Measurements from ENCODE around the gene ETS1. TPM values are rescaled to one million over a fixed set of nuclear protein-coding genes. Genes with fewer than 3 reads are reported as not detected.

The ETS1 gene
- polyA plus RNA-seq, 2 of the 4 experiments (the other 2 are of a cell fraction), result 14.5 to 18.8 TPM

- H3K4me1 ChIP-seq, result no peaks in the 10 kb centered on the region
- no peaks in the 10 kb centered on the region for H3K9me3 ChIP-seq
- CTCF ChIA-PET, result no interaction called here
- no peak for TF ChIP-seq MAFK (IDR thresholded peaks at IDR 0.05; ENCODE audit: partially characterized antibody)
- no peak for TF ChIP-seq ATOH8 (CRISPR knock-in tag; IDR thresholded peaks at IDR 0.05; ENCODE audit: low read depth)
- TF ChIP-seq NFE2L2 (conservative IDR thresholded peaks at IDR 0.05; ENCODE audit: low read length), result no peak
- no peak for TF ChIP-seq NPAS2 (CRISPR knock-in tag; IDR thresholded peaks at IDR 0.05; ENCODE audit: borderline replicate concordance)
- no peak for TF ChIP-seq HDAC2 (IDR thresholded peaks at IDR 0.05)
- TF ChIP-seq KDM1A (IDR thresholded peaks at IDR 0.05; ENCODE audit: low read depth), result no peak
- no peak for TF ChIP-seq HOXA7 (CRISPR knock-in tag; IDR thresholded peaks at IDR 0.05)
- TF ChIP-seq CHD4 (IDR thresholded peaks at IDR 0.05; ENCODE audit: borderline replicate concordance), result no peak
- H3K4me3 ChIP-seq, result no peak overlapping the region
- H3K27ac ChIP-seq, result no peak overlapping the region
- no peak for DNase-seq (ENCODE audit: low read depth in 1 of 2, low spot score in 1 of 2)
- no peak overlapping the region for H3K4me2 ChIP-seq
- POLR2A ChIA-PET, result no interaction called here
- no peak for FAIRE-seq
- no peak for ATAC-seq
- WGBS (ENCODE audit: missing lambda C conversion rate), result 66% methylated on average over 9 of the region's 9 CpGs
These were observed 12.0 kb downstream of the ETS1 start for GRCh38 chr11:128575174-128575960.

GRCh38 chr11:128574576-128575011, 12.8 kb downstream of the ETS1 start:
- Histone ChIP-seq H3K9me3 (no peaks in the 10 kb centered on the region), H3K27ac (no peak overlapping the region), H3K4me2 (no peak overlapping the region), H3K4me1 (no peaks in the 10 kb centered on the region), H3K4me3 (no peak overlapping the region)
- CTCF ChIA-PET, result no interaction called here
- DNase-seq (ENCODE audit: low read depth in 1 of 2, low spot score in 1 of 2), result no peak
- FAIRE-seq, result no peak
- no peak for ATAC-seq
- POLR2A ChIA-PET, result no interaction called here
- TF ChIP-seq CEBPB (IDR thresholded peaks at IDR 0.05) (no peak), JUNB (IDR thresholded peaks at IDR 0.05) (no peak), MAX (IDR thresholded peaks at IDR 0.05) (no peak), TFCP2L1 (CRISPR knock-in tag; IDR thresholded peaks at IDR 0.05) (no peak), TP53 (CRISPR knock-in tag; IDR thresholded peaks at IDR 0.05) (no peak), ZFP36 (IDR thresholded peaks at IDR 0.05; ENCODE audit: borderline replicate concordance, partially characterized antibody) (no peak), SMC3 (IDR thresholded peaks at IDR 0.05) (no peak), PHF8 (IDR thresholded peaks at IDR 0.05; ENCODE audit: borderline replicate concordance, low read depth) (no peak), NPAS2 (CRISPR knock-in tag; IDR thresholded peaks at IDR 0.05; ENCODE audit: borderline replicate concordance) (no peak), RARB (CRISPR knock-in tag; IDR thresholded peaks at IDR 0.05) (no peak), FOXS1 (CRISPR knock-in tag; IDR thresholded peaks at IDR 0.05) (no peak), MAZ (IDR thresholded peaks at IDR 0.05; ENCODE audit: borderline replicate concordance, low read depth, low read length) (no peak), NFE2L2 (conservative IDR thresholded peaks at IDR 0.05; ENCODE audit: low read length) (no peak), MAFK (IDR thresholded peaks at IDR 0.05; ENCODE audit: partially characterized antibody) (no peak), JUN (IDR thresholded peaks at IDR 0.05) (no peak), CBX2 (IDR thresholded peaks at IDR 0.05; ENCODE audit: borderline replicate concordance, low read depth) (no peak), HDAC2 (IDR thresholded peaks at IDR 0.05) (no peak), RAD21 (conservative IDR thresholded peaks at IDR 0.05 in 1 of 2, IDR thresholded peaks at IDR 0.05 in 1 of 2) (no peak)
- TF ChIP-seq, protein P1, sequence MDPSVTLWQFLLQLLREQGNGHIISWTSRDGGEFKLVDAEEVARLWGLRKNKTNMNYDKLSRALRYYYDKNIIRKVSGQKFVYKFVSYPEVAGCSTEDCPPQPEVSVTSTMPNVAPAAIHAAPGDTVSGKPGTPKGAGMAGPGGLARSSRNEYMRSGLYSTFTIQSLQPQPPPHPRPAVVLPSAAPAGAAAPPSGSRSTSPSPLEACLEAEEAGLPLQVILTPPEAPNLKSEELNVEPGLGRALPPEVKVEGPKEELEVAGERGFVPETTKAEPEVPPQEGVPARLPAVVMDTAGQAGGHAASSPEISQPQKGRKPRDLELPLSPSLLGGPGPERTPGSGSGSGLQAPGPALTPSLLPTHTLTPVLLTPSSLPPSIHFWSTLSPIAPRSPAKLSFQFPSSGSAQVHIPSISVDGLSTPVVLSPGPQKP (IDR thresholded peaks at IDR 0.05; ENCODE audit: low read depth, low read length), result no peak
- 29% methylated on average over 2 of the region's 2 CpGs for WGBS (ENCODE audit: missing lambda C conversion rate)

All from A549 (cell line).